Gastrocnemius medialis (tissue), 4 donors: ENCODE data around the gene KIAA0319L. TPM values are rescaled to one million over a fixed set of nuclear protein-coding genes. Genes with fewer than 3 reads are reported as not detected.

ENCODE experiments used
- ATAC-seq, 2 donors: fragments of 150-250 bp; one replicate each; pipeline ENCODE4 v1.9.1; 2016
- DNase-seq, 2 donors: peaks; one replicate each; pipeline ENCODE4 v3.0.0-alpha.2; 2019
- H3K27ac ChIP-seq, 4 donors: fragments of 200-600 bp; sonication (generic); 1 replicate in 1 of 4; 2 replicates in 3 of 4; pipeline ENCODE4 v1.5.1; 2016 to 2018; ENCODE audit warnings: mild to moderate bottlenecking in 2 of 4, moderate library complexity in 1 of 4
- H3K27me3 ChIP-seq, 3 donors: fragments of 200-600 bp; sonication (generic) in 2 of 3; 1 replicate in 1 of 3; 2 replicates in 2 of 3; pipeline versions ENCODE4 v1.5.1 to v1.6.0; 2016 to 2019; ENCODE audit warnings: mild to moderate bottlenecking in 1 of 3, moderate library complexity in 1 of 3
- H3K36me3 ChIP-seq, 2 donors: fragments of 200-600 bp; sonication (generic) in 1 of 2; one replicate each; pipeline ENCODE4 v1.5.1; 2017 to 2018
- H3K4me1 ChIP-seq, 2 donors: fragments of 200-600 bp; sonication (generic) in 1 of 2; one replicate each; pipeline ENCODE4 v1.5.1; 2016 to 2017; ENCODE audit warnings: mild to moderate bottlenecking in 2 of 2
- H3K4me3 ChIP-seq, 4 donors: fragments of 200-600 bp; sonication (generic) in 3 of 4; 1 replicate in 1 of 4; 2 replicates in 3 of 4; pipeline ENCODE4 v1.5.1; 2016 to 2019; ENCODE audit warnings: mild to moderate bottlenecking in 2 of 4
- H3K9me3 ChIP-seq, 3 donors: fragments of 200-600 bp; sonication (generic) in 2 of 3; 1 replicate in 1 of 3; 2 replicates in 2 of 3; pipeline ENCODE4 v1.5.1; 2016 to 2019
- POLR2A ChIP-seq, 2 donors: fragments of 450-650 bp; IDR thresholded peaks; one replicate each; pipeline ENCODE4 v1.6.1; 2017; ENCODE audit warnings: antibody characterized with exemption in 2 of 2, mild to moderate bottlenecking in 2 of 2, moderate library complexity in 2 of 2
- in situ Hi-C, 4 donors: fragments of 200-750 bp; cut with MboI; loops; one replicate each; pipeline versions ENCODE4 v1.15.0 to v1.8.0; 2017; ENCODE audit warnings: low sequenced_read_pairs in 4 of 4
- intact Hi-C: fragments of 100-400 bp; cut with DNase I; formaldehyde crosslinking; loops from one replicate; pipeline ENCODE4 v1.15.1; 2023; ENCODE audit warnings: low total_unique reads
- total RNA-seq, 4 donors: library from RNA; depleted of rRNA; stranded (reverse); fragments of >200 nt; gene quantifications; one replicate each; pipeline versions ENCODE4 v1.1.0 to v1.2.3, GENCODE V29; 2016
- TF ChIP-seq, protein P1 (sequence below), 5 experiments: fragments of 450-650 bp in 3 of 5; fragments of 200-600 bp in 2 of 5; sonication (generic) in 2 of 5; IDR thresholded peaks in 4 of 5; conservative IDR thresholded peaks in 1 of 5; 1 replicate in 4 of 5; 2 replicates in 1 of 5; pipeline ENCODE4 v1.5.1; 2016 to 2019; ENCODE audit warnings: antibody characterized with exemption in 5 of 5, mild to moderate bottlenecking in 3 of 5, moderate library complexity in 3 of 5

The KIAA0319L gene
- total RNA-seq, 4 donors from 2014 or later = 44.4 to 85.0 (median 69.2) TPM

DNA sequence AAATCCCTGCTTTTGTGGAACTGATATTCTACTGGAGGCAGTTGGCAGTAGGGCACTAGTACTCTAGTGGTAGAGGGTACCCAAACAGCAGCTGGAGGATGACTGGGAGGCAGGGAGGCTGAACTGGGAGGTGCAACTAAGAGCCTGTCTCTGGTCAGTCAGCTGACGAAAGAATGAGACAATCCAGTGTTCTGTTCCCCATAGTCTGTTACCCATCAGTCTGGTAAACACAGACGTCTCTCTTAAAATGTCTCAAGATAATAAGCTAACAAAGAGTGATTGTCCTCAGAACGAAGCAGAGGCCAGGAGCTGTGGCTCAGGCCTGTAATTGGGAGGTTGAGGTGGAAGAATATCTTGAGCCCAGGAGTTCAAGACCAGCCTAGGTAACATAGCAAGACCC lies 46.3 kb upstream of the KIAA0319L start:
- DNase-seq (no peak), ATAC-seq (no peak)
- in situ Hi-C loops = no loop called here
- peaks cover 0 to 80% of the 10 kb centered on the region in 2 donors for H3K36me3 ChIP-seq
- H3K4me3 ChIP-seq = no peak overlapping the region
- H3K9me3 ChIP-seq = no peaks in the 10 kb centered on the region
- H3K4me1 ChIP-seq = no peaks in the 10 kb centered on the region
- no peaks in the 10 kb centered on the region for H3K27me3 ChIP-seq
- intact Hi-C loops = no loop called here
- no peak overlapping the region for H3K27ac ChIP-seq
- TF ChIP-seq POLR2A (IDR thresholded peaks at IDR 0.05) = no peak
- TF ChIP-seq, protein P1, sequence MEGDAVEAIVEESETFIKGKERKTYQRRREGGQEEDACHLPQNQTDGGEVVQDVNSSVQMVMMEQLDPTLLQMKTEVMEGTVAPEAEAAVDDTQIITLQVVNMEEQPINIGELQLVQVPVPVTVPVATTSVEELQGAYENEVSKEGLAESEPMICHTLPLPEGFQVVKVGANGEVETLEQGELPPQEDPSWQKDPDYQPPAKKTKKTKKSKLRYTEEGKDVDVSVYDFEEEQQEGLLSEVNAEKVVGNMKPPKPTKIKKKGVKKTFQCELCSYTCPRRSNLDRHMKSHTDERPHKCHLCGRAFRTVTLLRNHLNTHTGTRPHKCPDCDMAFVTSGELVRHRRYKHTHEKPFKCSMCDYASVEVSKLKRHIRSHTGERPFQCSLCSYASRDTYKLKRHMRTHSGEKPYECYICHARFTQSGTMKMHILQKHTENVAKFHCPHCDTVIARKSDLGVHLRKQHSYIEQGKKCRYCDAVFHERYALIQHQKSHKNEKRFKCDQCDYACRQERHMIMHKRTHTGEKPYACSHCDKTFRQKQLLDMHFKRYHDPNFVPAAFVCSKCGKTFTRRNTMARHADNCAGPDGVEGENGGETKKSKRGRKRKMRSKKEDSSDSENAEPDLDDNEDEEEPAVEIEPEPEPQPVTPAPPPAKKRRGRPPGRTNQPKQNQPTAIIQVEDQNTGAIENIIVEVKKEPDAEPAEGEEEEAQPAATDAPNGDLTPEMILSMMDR (IDR thresholded peaks at IDR 0.05 in 4 of 5, conservative IDR thresholded peaks at IDR 0.05 in 1 of 5) = no peak

DNA sequence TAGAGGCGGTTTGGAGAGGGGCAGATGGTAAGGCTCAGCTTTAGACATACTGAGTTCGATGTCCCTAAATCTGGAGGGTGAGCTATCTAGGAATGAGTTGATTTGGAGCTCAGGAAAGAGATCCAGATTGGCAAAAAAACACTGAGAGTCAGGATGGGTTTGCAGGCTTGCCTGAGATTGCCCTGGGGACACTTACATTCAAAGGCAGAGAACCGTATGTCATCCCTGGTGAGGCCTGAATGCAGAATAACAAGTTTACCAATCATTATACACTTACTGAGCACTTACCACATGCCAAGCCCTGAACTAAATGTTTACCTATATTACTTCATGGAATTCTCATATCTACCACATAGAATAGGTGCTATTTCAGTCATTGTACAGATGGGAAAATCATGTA lies 43.4 kb upstream of the KIAA0319L start:
- peaks cover 0 to 53% of the 10 kb centered on the region in 2 donors for H3K36me3 ChIP-seq
- no peak overlapping the region for H3K27ac ChIP-seq
- in situ Hi-C loops = no loop called here
- TF ChIP-seq, protein P1 (IDR thresholded peaks at IDR 0.05 in 4 of 5, conservative IDR thresholded peaks at IDR 0.05 in 1 of 5) = no peak
- TF ChIP-seq POLR2A (IDR thresholded peaks at IDR 0.05) = no peak
- no peaks in the 10 kb centered on the region for H3K27me3 ChIP-seq
- no peaks in the 10 kb centered on the region for H3K9me3 ChIP-seq
- H3K4me3 ChIP-seq = no peak overlapping the region
- DNase-seq = no peak
- intact Hi-C loops = no loop called here
- H3K4me1 ChIP-seq = no peaks in the 10 kb centered on the region
- ATAC-seq = no peak

DNA sequence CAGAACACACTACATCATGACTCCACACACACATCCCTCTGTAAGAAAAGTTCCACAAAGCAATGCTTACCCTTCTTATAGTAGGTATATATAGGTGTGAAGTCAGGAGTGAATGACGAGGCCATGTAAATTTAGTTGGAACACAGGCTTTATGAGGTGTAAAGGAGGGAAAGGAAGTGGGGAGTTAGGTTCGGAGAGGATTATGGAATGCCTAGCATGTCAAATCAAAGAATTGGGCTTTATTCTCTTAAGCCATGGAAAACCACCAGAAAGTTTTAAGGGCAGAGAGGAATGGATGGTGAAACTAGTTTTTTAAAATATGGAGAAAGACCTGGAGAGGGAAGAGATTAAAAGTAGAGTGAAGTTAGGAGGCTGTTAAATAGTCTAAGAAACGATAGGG lies 42.2 kb upstream of the KIAA0319L start:
- ATAC-seq = no peak
- intact Hi-C loops = no loop called here
- no peak for DNase-seq

DNA sequence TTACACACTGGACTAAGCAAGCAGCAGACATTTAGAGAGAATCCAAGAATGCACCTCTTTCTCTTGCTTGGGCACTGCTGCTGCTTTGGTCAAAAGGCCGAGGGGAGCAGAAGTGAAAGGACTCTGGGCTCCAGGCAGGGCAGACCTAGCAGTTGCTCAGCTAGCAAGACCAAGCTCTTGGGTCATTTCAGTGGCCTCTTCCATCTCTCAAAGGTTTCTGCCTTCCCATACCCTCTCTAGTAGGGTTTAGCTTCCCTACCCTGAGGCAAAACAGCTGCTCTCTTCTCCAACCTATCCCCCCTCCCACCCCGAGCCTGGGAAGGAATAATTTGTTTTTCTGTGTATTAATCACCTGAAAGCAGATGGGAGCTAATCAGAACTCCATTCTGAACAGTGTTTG lies 41.7 kb upstream of the KIAA0319L start:
- peaks cover 0 to 38% of the 10 kb centered on the region in 2 donors for H3K36me3 ChIP-seq
- DNase-seq (no peak), ATAC-seq (no peak)
- H3K27me3 ChIP-seq = no peaks in the 10 kb centered on the region
- H3K4me1 ChIP-seq = no peaks in the 10 kb centered on the region
- TF ChIP-seq, protein P1 (IDR thresholded peaks at IDR 0.05 in 4 of 5, conservative IDR thresholded peaks at IDR 0.05 in 1 of 5) = no peak
- TF ChIP-seq POLR2A (IDR thresholded peaks at IDR 0.05) = no peak
- H3K9me3 ChIP-seq = no peaks in the 10 kb centered on the region
- intact Hi-C loops = no loop called here
- in situ Hi-C loops = no loop called here
- H3K27ac ChIP-seq = no peak overlapping the region
- H3K4me3 ChIP-seq = no peak overlapping the region

More for the DNA sequence above, 42.2 kb upstream of the KIAA0319L start:
- no peaks in the 10 kb centered on the region for H3K27me3 ChIP-seq
- peaks cover 0 to 43% of the 10 kb centered on the region in 2 donors for H3K36me3 ChIP-seq
- H3K4me1 ChIP-seq = no peaks in the 10 kb centered on the region
- H3K9me3 ChIP-seq = no peaks in the 10 kb centered on the region
- in situ Hi-C loops = no loop called here
- H3K27ac ChIP-seq = no peak overlapping the region
- no peak for TF ChIP-seq POLR2A (IDR thresholded peaks at IDR 0.05)
- TF ChIP-seq, protein P1 (IDR thresholded peaks at IDR 0.05 in 4 of 5, conservative IDR thresholded peaks at IDR 0.05 in 1 of 5) = no peak
- no peak overlapping the region for H3K4me3 ChIP-seq

GRCh38 chr1:35597870-35598269 lies 40.7 kb upstream of the KIAA0319L start:
- ATAC-seq = no peak
- intact Hi-C loops = no loop called here
- Histone ChIP-seq H3K36me3 (peaks cover 0 to 27% of the 10 kb centered on the region in 2 donors), H3K27me3 (no peaks in the 10 kb centered on the region), H3K27ac (no peak overlapping the region), H3K4me3 (no peak overlapping the region), H3K4me1 (no peaks in the 10 kb centered on the region), H3K9me3 (no peaks in the 10 kb centered on the region)
- in situ Hi-C loops = no loop called here
- no peak for DNase-seq
- TF ChIP-seq POLR2A (IDR thresholded peaks at IDR 0.05) = no peak
- TF ChIP-seq, protein P1 (IDR thresholded peaks at IDR 0.05 in 4 of 5, conservative IDR thresholded peaks at IDR 0.05 in 1 of 5) = no peak
